Lower leg skin (tissue), 3 donors: ENCODE measurements around the gene CDK11A.
"Not testable (repeated sequence)": the region's sequence is repeated elsewhere in the genome, so short reads cannot be mapped to it uniquely, and the experiment has no call there.

Experiments used
- POLR2A ChIP-seq, 2 donors: fragments of 450-650 bp; IDR thresholded peaks; one replicate each; pipeline ENCODE4 v1.6.1; 2016 to 2017; ENCODE audit warnings: antibody characterized with exemption in 2 of 2, mild to moderate bottlenecking in 1 of 2, moderate library complexity in 1 of 2
- TF ChIP-seq, protein P1 (sequence below), 3 donors: fragments of 450-650 bp; IDR thresholded peaks; one replicate each; pipeline ENCODE4 v1.5.1; 2016; ENCODE audit warnings: antibody characterized with exemption in 3 of 3, mild to moderate bottlenecking in 3 of 3, moderate library complexity in 2 of 3

DNA sequence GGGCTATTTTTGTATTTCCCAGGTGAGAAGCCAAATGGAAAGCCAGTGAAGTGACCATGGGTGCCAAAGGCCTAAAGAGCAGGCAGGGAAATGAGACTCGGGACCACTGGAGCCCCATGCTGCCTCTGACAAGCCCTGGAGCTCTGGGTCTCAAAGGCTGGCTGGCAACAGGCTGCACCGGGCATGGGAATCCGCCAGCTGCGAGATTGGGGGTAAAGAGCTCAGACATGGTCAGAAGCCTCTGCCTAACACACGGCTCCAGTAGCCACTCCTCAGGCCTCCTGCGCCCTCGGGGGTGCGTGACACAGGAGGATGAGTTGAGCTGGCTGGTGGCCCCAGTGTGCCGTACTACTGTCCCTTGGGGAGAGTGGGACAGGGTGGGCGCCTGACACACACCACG is 59.8 kb downstream of the CDK11A start:
- TF ChIP-seq POLR2A (IDR thresholded peaks at IDR 0.05) = not testable (repeated sequence)
- TF ChIP-seq, protein P1, sequence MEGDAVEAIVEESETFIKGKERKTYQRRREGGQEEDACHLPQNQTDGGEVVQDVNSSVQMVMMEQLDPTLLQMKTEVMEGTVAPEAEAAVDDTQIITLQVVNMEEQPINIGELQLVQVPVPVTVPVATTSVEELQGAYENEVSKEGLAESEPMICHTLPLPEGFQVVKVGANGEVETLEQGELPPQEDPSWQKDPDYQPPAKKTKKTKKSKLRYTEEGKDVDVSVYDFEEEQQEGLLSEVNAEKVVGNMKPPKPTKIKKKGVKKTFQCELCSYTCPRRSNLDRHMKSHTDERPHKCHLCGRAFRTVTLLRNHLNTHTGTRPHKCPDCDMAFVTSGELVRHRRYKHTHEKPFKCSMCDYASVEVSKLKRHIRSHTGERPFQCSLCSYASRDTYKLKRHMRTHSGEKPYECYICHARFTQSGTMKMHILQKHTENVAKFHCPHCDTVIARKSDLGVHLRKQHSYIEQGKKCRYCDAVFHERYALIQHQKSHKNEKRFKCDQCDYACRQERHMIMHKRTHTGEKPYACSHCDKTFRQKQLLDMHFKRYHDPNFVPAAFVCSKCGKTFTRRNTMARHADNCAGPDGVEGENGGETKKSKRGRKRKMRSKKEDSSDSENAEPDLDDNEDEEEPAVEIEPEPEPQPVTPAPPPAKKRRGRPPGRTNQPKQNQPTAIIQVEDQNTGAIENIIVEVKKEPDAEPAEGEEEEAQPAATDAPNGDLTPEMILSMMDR (IDR thresholded peaks at IDR 0.05) = not testable (repeated sequence)
